Lung (tissue), 12 donors: ENCODE data around the gene RANBP17. TPM values are rescaled to one million over a fixed set of nuclear protein-coding genes. Genes with fewer than 3 reads are reported as not detected.

Experiments used
- ATAC-seq: fragments of 200-7000 bp; cut with Tn5 transposase; one replicate; pipeline ENCODE4 v1.9.1; 2020; ENCODE audit warnings: moderate number of reproducible peaks; ENCODE audit not compliant: insufficient read depth, low FRiP score
- DNase-seq, 3 donors: peaks; one replicate each; pipeline ENCODE4 v3.0.0-alpha.2; 2013 to 2017
- H3K27ac ChIP-seq, 2 donors: one replicate each; pipeline ENCODE4 v1.5.1; 2013; ENCODE audit warnings: mild to moderate bottlenecking in 2 of 2, moderate library complexity in 2 of 2, control low read depth in 1 of 2, inconsistent platforms in 1 of 2, low read depth in 1 of 2, low read length in 1 of 2
- H3K27me3 ChIP-seq, 3 donors: one replicate each; pipeline ENCODE4 v1.5.1; 2013; ENCODE audit warnings: low read length in 2 of 3; ENCODE audit not compliant: control insufficient read depth in 3 of 3, insufficient read depth in 3 of 3
- H3K36me3 ChIP-seq, 4 donors: one replicate each; pipeline ENCODE4 v1.5.1; 2013; ENCODE audit warnings: low read length in 4 of 4, mild to moderate bottlenecking in 1 of 4, moderate library complexity in 1 of 4; ENCODE audit not compliant: control insufficient read depth in 4 of 4, insufficient read depth in 4 of 4
- H3K4me1 ChIP-seq, 5 donors: one replicate each; pipeline ENCODE4 v1.5.1; 2013; ENCODE audit warnings: low read length in 5 of 5, mild to moderate bottlenecking in 2 of 5, moderate library complexity in 1 of 5; ENCODE audit not compliant: control insufficient read depth in 5 of 5, insufficient read depth in 5 of 5
- H3K4me3 ChIP-seq: one replicate; pipeline ENCODE4 v1.5.1; 2013; ENCODE audit warnings: mild to moderate bottlenecking, control low read depth, moderate library complexity
- H3K9ac ChIP-seq, 2 donors: one replicate each; pipeline ENCODE4 v1.5.1; 2013; ENCODE audit warnings: low read length in 2 of 2, control low read depth in 1 of 2; ENCODE audit not compliant: insufficient read depth in 1 of 2
- H3K9me3 ChIP-seq, 4 donors: one replicate each; pipeline ENCODE4 v1.5.1; 2013; ENCODE audit warnings: low read length in 3 of 4, mild to moderate bottlenecking in 1 of 4, moderate library complexity in 1 of 4; ENCODE audit not compliant: control insufficient read depth in 4 of 4, insufficient read depth in 3 of 4
- WGBS, 2 donors: extraction: QIAGEN DNeasy Blood & Tissue Kit; methylation state at CpG; one replicate each; pipeline ENCODE4 v1.1.7; 2013; 5-methylcytosine and 5-hydroxymethylcytosine counted together
- polyA plus RNA-seq, 2 donors: library from polyadenylated mRNA; stranded (reverse); fragments of 200-250 nt; gene quantifications; one replicate each; pipeline ENCODE4 v1.2.1, GENCODE V29; 2013
- total RNA-seq, 2 donors: library from RNA; depleted of rRNA in 1 of 2; stranded (reverse); fragments of >200 nt in 1 of 2; gene quantifications; one replicate each; pipeline ENCODE4 v1.2.1, GENCODE V29; 2014 to 2021
- TF ChIP-seq, protein P1 (sequence below): IDR thresholded peaks from 2 replicates; pipeline ENCODE4 v1.5.1; 2012; ENCODE audit warnings: mild to moderate bottlenecking; ENCODE audit errors: control extremely low read depth, extremely low read depth
- donor health status: control.
- donor health status: control.
- donor health status: Bipolar disorder and iron deficiency.
- donor health status: healthy.
- donor health status: DM: yes; HTN: yes; CAD: no.

RANBP17 gene
- total and polyA plus RNA-seq, 4 donors = 1.8 to 130 (median 11.0) TPM

DNA sequence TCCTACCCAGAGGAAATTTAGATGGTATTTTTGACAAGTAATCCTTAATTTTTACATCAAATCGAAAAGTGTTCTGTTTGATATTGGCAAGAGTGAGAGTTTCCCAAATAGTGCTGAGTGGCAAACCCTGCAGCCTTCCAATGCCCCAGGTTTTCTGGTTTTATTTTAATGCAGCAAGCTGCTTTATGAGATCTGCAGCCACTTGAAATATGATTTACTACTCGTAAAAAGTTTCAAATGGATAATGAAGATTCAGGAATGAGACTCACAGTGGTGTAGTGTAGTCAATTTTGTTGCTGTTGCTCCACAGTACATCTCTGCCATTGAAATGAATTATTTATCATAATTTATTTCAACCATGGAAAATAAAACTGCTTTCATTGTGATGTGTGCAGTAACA lies 423.6 kb downstream of the RANBP17 start:
- H3K9me3 ChIP-seq = no peaks in the 10 kb centered on the region
- H3K27ac ChIP-seq = no peak overlapping the region
- TF ChIP-seq, protein P1, sequence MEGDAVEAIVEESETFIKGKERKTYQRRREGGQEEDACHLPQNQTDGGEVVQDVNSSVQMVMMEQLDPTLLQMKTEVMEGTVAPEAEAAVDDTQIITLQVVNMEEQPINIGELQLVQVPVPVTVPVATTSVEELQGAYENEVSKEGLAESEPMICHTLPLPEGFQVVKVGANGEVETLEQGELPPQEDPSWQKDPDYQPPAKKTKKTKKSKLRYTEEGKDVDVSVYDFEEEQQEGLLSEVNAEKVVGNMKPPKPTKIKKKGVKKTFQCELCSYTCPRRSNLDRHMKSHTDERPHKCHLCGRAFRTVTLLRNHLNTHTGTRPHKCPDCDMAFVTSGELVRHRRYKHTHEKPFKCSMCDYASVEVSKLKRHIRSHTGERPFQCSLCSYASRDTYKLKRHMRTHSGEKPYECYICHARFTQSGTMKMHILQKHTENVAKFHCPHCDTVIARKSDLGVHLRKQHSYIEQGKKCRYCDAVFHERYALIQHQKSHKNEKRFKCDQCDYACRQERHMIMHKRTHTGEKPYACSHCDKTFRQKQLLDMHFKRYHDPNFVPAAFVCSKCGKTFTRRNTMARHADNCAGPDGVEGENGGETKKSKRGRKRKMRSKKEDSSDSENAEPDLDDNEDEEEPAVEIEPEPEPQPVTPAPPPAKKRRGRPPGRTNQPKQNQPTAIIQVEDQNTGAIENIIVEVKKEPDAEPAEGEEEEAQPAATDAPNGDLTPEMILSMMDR = no peak
- WGBS, 2 donors = 90 to 93% methylated on average over 2 of the region's 2 CpGs
- no peaks in the 10 kb centered on the region for H3K36me3 ChIP-seq
- ATAC-seq = no peak
- no peak for DNase-seq
- no peak overlapping the region for H3K9ac ChIP-seq
- no peaks in the 10 kb centered on the region for H3K27me3 ChIP-seq
- H3K4me3 ChIP-seq = no peak overlapping the region
- no peaks in the 10 kb centered on the region for H3K4me1 ChIP-seq

DNA sequence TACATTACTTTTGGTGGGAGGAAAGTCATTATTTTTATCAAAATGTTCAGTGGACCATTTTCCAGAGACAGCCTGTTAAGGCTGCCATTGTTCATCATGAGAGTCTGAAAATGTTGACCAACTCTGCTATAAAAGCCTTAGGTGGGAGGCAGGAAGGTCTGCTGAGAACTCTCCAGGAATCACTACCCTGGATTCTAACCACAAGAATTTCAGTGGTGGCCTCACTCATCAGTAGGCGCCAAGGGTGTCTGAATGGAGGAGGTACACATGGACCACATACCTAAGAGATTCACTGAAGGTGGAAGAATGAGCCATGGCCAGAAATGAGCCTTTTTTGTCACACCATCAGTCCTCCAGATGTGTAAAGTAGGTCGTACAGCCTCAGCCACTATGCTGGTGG lies 426.2 kb downstream of the RANBP17 start:
- no peak for DNase-seq
- no peak for ATAC-seq
- no peaks in the 10 kb centered on the region for H3K27me3 ChIP-seq
- 93 to 97% methylated on average over 2 of the region's 2 CpGs for WGBS, 2 donors
- H3K4me3 ChIP-seq = no peak overlapping the region
- H3K36me3 ChIP-seq = no peaks in the 10 kb centered on the region
- H3K4me1 ChIP-seq = no peaks in the 10 kb centered on the region
- H3K9me3 ChIP-seq = no peaks in the 10 kb centered on the region
- H3K27ac ChIP-seq = no peak overlapping the region
- TF ChIP-seq, protein P1 = no peak
- H3K9ac ChIP-seq = no peak overlapping the region

DNA sequence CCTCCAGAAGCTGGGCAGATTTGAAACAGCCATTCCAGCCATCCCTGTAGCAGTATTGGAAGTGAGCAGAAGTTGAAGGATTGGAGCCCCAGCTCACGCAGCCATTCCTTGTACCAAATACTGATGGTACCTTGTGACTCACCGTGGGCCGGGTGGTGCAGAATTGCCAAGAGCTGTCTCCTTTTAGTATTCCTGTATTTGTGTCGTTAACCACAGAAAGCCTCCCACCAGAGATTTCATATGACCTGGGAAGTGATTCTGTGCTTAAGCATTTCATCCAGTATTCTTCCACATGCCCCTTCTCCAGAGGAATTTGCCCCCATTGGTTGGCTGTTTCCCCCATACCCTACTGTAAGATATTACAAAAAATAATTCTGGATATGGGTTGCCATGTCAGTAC lies 429.6 kb downstream of the RANBP17 start:
- Histone ChIP-seq H3K36me3 (peaks cover 0 to 1% (median 0%) of the 10 kb centered on the region in 4 donors), H3K9me3 (no peaks in the 10 kb centered on the region), H3K27me3 (no peaks in the 10 kb centered on the region), H3K4me1 (no peaks in the 10 kb centered on the region), H3K27ac (no peak overlapping the region), H3K4me3 (no peak overlapping the region), H3K9ac (no peak overlapping the region)
- DNase-seq (no peak), ATAC-seq (no peak)
- 97% methylated on average over 4 of the region's 4 CpGs for WGBS, 2 donors
- TF ChIP-seq, protein P1 = no peak

DNA sequence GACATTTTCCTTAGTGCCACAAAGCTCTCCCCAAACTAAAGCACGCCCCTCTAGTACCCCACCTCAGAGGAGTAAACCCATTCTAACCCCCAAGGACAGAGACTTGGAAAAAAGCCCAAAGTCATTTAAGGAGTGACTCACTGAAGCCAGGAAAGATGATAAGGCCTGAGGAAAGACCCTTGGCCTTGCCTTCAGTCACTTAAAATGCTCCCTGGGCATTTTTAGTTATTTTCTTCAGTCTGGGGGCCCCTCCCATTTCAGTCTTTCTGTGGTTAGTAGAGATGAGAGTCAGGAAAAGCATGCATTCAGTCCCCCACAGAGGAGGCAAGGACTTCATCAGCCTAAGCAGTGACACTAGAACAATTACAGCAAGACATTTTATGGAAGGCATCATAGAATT lies 433.5 kb downstream of the RANBP17 start:
- H3K36me3 ChIP-seq = peaks cover 0 to 2% (median 0%) of the 10 kb centered on the region in 4 donors
- peaks cover 0 to 4% (median 0%) of the 10 kb centered on the region in 4 donors for H3K9me3 ChIP-seq
- H3K27ac ChIP-seq = no peak overlapping the region
- H3K27me3 ChIP-seq = no peaks in the 10 kb centered on the region
- no peak for DNase-seq
- no peak overlapping the region for H3K9ac ChIP-seq
- no peak for ATAC-seq
- no peak overlapping the region for H3K4me3 ChIP-seq
- TF ChIP-seq, protein P1 = no peak
- no peaks in the 10 kb centered on the region for H3K4me1 ChIP-seq
- 68 to 81% methylated on average over 1 of the region's 1 CpG for WGBS, 2 donors
